K562 (cell line): ENCODE data around the gene NFIC. TPM values are rescaled to one million over a fixed set of nuclear protein-coding genes. Genes with fewer than 3 reads are reported as not detected.

ENCODE experiments used
- CHD2 ChIP-seq: IDR thresholded peaks from 2 replicates; pipeline ENCODE4 v1.6.1; 2011; ENCODE audit warnings: low read depth, low read length
- CREB3L1 ChIP-seq: fragments of 450-650 bp; IDR thresholded peaks from 2 replicates; pipeline ENCODE4 v1.6.1; 2014; ENCODE audit warnings: low read depth, mild to moderate bottlenecking, moderate library complexity, borderline replicate concordance
- FOXO4 ChIP-seq: fragments of 450-650 bp; formaldehyde crosslinking; IDR thresholded peaks from 2 replicates; pipeline ENCODE4 v1.4.0; 2020; ENCODE audit warnings: mild to moderate bottlenecking, moderate library complexity
- FOXP4 ChIP-seq: sonication (generic); formaldehyde crosslinking; IDR thresholded peaks from 2 replicates; pipeline ENCODE4 v1.8.0; 2022; ENCODE audit warnings: mild to moderate bottlenecking, missing genetic modification reagents, borderline replicate concordance
- GABPB1 ChIP-seq: sonication (generic); formaldehyde crosslinking; IDR thresholded peaks from 2 replicates; pipeline ENCODE4 v1.8.0; 2022; ENCODE audit warnings: mild to moderate bottlenecking, missing genetic modification reagents
- NEUROD1 ChIP-seq: fragments of 150-350 bp; IDR thresholded peaks from 2 replicates; pipeline ENCODE4 v1.6.1; 2014; ENCODE audit warnings: borderline replicate concordance, low read length, low read depth; ENCODE audit not compliant: partially characterized antibody
- NR1H2 ChIP-seq: sonication (generic); formaldehyde crosslinking; IDR thresholded peaks from 2 replicates; pipeline ENCODE4 v1.4.0; 2020; ENCODE audit warnings: mild to moderate bottlenecking, missing genetic modification reagents
- NRF1 ChIP-seq, 2 experiments: fragments of 450-650 bp; IDR thresholded peaks in 1 of 2; conservative IDR thresholded peaks in 1 of 2; 2 replicates each; pipeline ENCODE4 v1.6.1; 2014; ENCODE audit warnings: mild to moderate bottlenecking in 2 of 2
- POLR2AphosphoS2 ChIP-seq: IDR thresholded peaks from 2 replicates; pipeline ENCODE4 v1.6.1; 2012; ENCODE audit warnings: low read length, improper control_type of control experiment
- RCOR1 ChIP-seq, 2 experiments: IDR thresholded peaks; 2 replicates each; pipeline ENCODE4 v1.6.1; 2012; ENCODE audit warnings: low read depth in 2 of 2, low read length in 2 of 2, borderline replicate concordance in 1 of 2, improper control_type of control experiment in 1 of 2
- SIN3A ChIP-seq, 2 experiments: fragments of 150-350 bp in 1 of 2; IDR thresholded peaks; 2 replicates each; pipeline ENCODE4 v1.6.1; 2011 to 2016; ENCODE audit warnings: borderline replicate concordance in 2 of 2, low read depth in 2 of 2, low read length in 2 of 2, mild to moderate bottlenecking in 2 of 2, moderate library complexity in 2 of 2; ENCODE audit not compliant: control insufficient read depth in 1 of 2
- SIX5 ChIP-seq, 2 experiments: IDR thresholded peaks; 2 replicates each; pipeline ENCODE4 v1.6.1; 2011; ENCODE audit warnings: low read length in 2 of 2, borderline replicate concordance in 1 of 2, low read depth in 1 of 2, mild to moderate bottlenecking in 1 of 2, moderate library complexity in 1 of 2; ENCODE audit not compliant: insufficient read depth in 1 of 2
- SUPT5H ChIP-seq: fragments of 450-650 bp; IDR thresholded peaks from 2 replicates; pipeline ENCODE4 v1.6.1; 2016
- YY1 ChIP-seq, 3 experiments: IDR thresholded peaks; 2 replicates each; pipeline ENCODE4 v1.6.1; 2011; ENCODE audit warnings: low read length in 2 of 3, mild to moderate bottlenecking in 2 of 3, moderate library complexity in 2 of 3, borderline replicate concordance in 1 of 3, control low read depth in 1 of 3, low read depth in 1 of 3; ENCODE audit not compliant: insufficient read depth in 3 of 3, insufficient replicate concordance in 2 of 3, control insufficient read depth in 1 of 3, insufficient read length in 1 of 3; ENCODE audit errors: extremely low read depth in 1 of 3
- ZBTB7A ChIP-seq: IDR thresholded peaks from 2 replicates; pipeline ENCODE4 v1.6.1; 2011; ENCODE audit warnings: low read depth, mild to moderate bottlenecking, low read length, moderate library complexity, borderline replicate concordance; ENCODE audit not compliant: control insufficient read depth
- ZNF445 ChIP-seq: fragments of 250-450 bp; sonication (Bioruptor Pico); IDR thresholded peaks from 2 replicates; pipeline ENCODE4 v1.4.0; 2020; ENCODE audit warnings: low read depth, mild to moderate bottlenecking, moderate library complexity
- ZNF507 ChIP-seq: conservative IDR thresholded peaks from 2 replicates; pipeline ENCODE4 v1.6.1; 2017; ENCODE audit warnings: missing genetic modification characterization, missing compliant biosample characterization
- ZNF639 ChIP-seq, 2 experiments: fragments of 200-800 bp in 1 of 2; sonication (Bioruptor generic) in 1 of 2; sonication (generic) in 1 of 2; formaldehyde crosslinking in 1 of 2; IDR thresholded peaks in 1 of 2; conservative IDR thresholded peaks in 1 of 2; 2 replicates each; pipeline versions ENCODE4 v1.5.0 to v1.6.1; 2016 to 2020; ENCODE audit warnings: missing compliant biosample characterization in 1 of 2, missing genetic modification characterization in 1 of 2, missing genetic modification reagents in 1 of 2
- polyA plus RNA-seq, 8 experiments: library from polyadenylated mRNA; depleted of rRNA in 4 of 8; stranded (reverse) in 5 of 8; unstranded in 3 of 8; fragments of >200 nt; fragmentation: Nextera tagmentation in 2 of 8; fragmentation: Illumina TruSeq in 1 of 8; extraction: Ambion mirVana in 2 of 8; extraction: Trizol in 1 of 8; gene quantifications; 2 replicates each; pipeline versions ENCODE4 v1.2.1 to v1.2.3, GENCODE V29; 2011 to 2014; ENCODE audit warnings: inconsistent platforms in 1 of 8, missing spikeins in 1 of 8
- total RNA-seq, 7 experiments: library from RNA; depleted of rRNA in 6 of 7; stranded (reverse); fragments of >200 nt in 6 of 7; fragmentation: Illumina TruSeq in 2 of 7; extraction: Trizol in 2 of 7; gene quantifications; 2 replicates each; pipeline versions ENCODE4 v1.2.1 to v1.2.3, GENCODE V29; 2011 to 2021; ENCODE audit warnings: low replicate concordance in 1 of 7

The NFIC gene
- total and polyA plus RNA-seq, 9 of the 15 experiments (the other 6 are each of a cell fraction or from before 2014, with no cell fraction given) = 0.71 to 62.1 (median 6.9) TPM

GRCh38 chr19:3505598-3506383, 139.4 kb downstream of the NFIC start, which contains the start of gene FZR1 (continued):
- TF ChIP-seq FOXP4 (CRISPR knock-in tag) (no peak), POLR2AphosphoS2 (no peak), CREB3L1 (peak; percentile 68; the same call in 1 of the 2 replicates), ZNF507 (no peak), NEUROD1 (peak; percentile 69), SIX5 (IDR thresholded peaks at IDR 0.05; ENCODE audit: borderline replicate concordance in 1 of 2, insufficient read depth in 1 of 2, low read depth in 1 of 2, low read length in 2 of 2) (no peak), RCOR1 (IDR thresholded peaks at IDR 0.05; ENCODE audit: borderline replicate concordance in 1 of 2, low read depth in 2 of 2, low read length in 2 of 2) (0 out of 4 replicates have a peak, but pooled peaks of 1 of the 2 experiments have one; percentile 15), SIN3A (IDR thresholded peaks at IDR 0.05; ENCODE audit: borderline replicate concordance in 2 of 2, control insufficient read depth in 1 of 2, low read depth in 2 of 2, low read length in 2 of 2) (peak; percentile 66 to 87; a peak in 2 of 4 replicates), FOXO4 (CRISPR knock-in tag) (0 out of 2 replicates have a peak, but pooled peaks have one; percentile 36), GABPB1 (peak; percentile 92), ZNF639 (CRISPR knock-in tag; conservative IDR thresholded peaks at IDR 0.05 in 1 of 2, IDR thresholded peaks at IDR 0.05 in 1 of 2) (peak in 1 of 2 experiments; percentile 76; a peak in 2 of 4 replicates), NRF1 (conservative IDR thresholded peaks at IDR 0.05 in 1 of 2, IDR thresholded peaks at IDR 0.05 in 1 of 2) (peak; percentile 98), NR1H2 (CRISPR knock-in tag) (no peak), CHD2 (no peak; the same call in 1 of the 2 replicates), ZNF445 (CRISPR knock-in tag) (no peak), YY1 (IDR thresholded peaks at IDR 0.05; ENCODE audit: borderline replicate concordance in 1 of 3, control insufficient read depth in 1 of 3, extremely low read depth in 1 of 3, insufficient read depth in 3 of 3, insufficient read length in 1 of 3, insufficient replicate concordance in 2 of 3, low read depth in 1 of 3, low read length in 2 of 3) (peak; percentile 59 to 92 (median 88)), SUPT5H (peak; percentile 70), ZBTB7A (peak; percentile 41; the same call in 1 of the 2 replicates)
